ENCODE results near the gene COL23A1.

COL23A1 gene

DNA sequence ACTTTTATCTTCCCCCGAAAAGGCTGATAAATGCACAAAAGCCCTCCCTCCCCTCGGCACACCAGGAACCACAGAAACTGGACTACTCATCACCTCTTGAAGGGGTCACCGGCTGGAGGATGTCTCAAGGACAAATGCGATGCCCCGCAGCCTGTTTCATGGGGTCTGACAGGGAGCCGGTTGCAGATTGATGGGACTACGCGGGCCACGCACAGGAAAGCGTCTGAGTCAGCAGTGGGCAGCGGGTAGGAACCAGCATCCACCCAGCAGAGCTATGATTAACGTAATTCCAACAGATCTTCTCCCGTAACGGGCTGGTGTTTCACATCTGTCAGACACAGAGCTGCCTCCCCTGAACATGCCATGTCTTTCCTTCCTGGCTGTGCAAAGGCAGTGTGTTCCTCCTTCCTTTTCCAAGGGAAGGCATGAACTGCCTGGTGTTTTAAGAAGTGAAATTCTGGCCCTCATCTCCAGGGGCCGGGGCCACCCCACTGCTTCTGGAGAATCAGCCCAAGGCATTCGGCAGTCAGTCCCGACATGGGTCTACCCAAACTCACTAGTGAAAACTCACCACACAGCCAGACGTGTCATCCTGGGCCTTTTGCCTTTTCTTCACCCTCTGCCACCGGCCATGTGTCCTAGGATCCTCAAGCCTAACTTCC lies 213.1 kb downstream of the COL23A1 start:
- no peaks in the 10 kb centered on the region for H3K79me2 ChIP-seq (ENCODE audit: low read length)
- H3K27ac ChIP-seq (ENCODE audit: low read length) = no peak overlapping the region
- no peaks in the 10 kb centered on the region for H3F3A ChIP-seq (ENCODE audit: insufficient read depth, low read length)
- no peak overlapping the region for H3K4me2 ChIP-seq (ENCODE audit: low read depth, low read length)
- H3K4me1 ChIP-seq (ENCODE audit: low read length) = no peaks in the 10 kb centered on the region
- H3K9ac ChIP-seq (ENCODE audit: low read length) = no peak overlapping the region
- H3K9me2 ChIP-seq (replicated peaks; ENCODE audit: insufficient read depth, low read length) = no peaks in the 10 kb centered on the region
- H3K27me3 ChIP-seq (replicated peaks; ENCODE audit: insufficient read depth, low read length) = peaks cover 55% of the 10 kb centered on the region
- TF ChIP-seq CTCF (IDR thresholded peaks at IDR 0.05; ENCODE audit: low read length) (no peak), EZH2phosphoT487 (IDR thresholded peaks at IDR 0.05; ENCODE audit: low read length) (no peak), EZH2 (optimal IDR thresholded peaks at IDR 0.05; ENCODE audit: low read depth, low read length) (no peak)
- H3K9me3 ChIP-seq (replicated peaks; ENCODE audit: insufficient read depth, low read length) = no peaks in the 10 kb centered on the region
- DNase-seq = no peak
- no peaks in the 10 kb centered on the region for H4K20me1 ChIP-seq (ENCODE audit: insufficient read depth, low read length)
- H2AFZ ChIP-seq (ENCODE audit: low read length) = no peak overlapping the region
- H3K36me3 ChIP-seq (replicated peaks; ENCODE audit: insufficient read depth, low read length) = no peaks in the 10 kb centered on the region
- no peak overlapping the region for H3K4me3 ChIP-seq (ENCODE audit: low read length)

DNA sequence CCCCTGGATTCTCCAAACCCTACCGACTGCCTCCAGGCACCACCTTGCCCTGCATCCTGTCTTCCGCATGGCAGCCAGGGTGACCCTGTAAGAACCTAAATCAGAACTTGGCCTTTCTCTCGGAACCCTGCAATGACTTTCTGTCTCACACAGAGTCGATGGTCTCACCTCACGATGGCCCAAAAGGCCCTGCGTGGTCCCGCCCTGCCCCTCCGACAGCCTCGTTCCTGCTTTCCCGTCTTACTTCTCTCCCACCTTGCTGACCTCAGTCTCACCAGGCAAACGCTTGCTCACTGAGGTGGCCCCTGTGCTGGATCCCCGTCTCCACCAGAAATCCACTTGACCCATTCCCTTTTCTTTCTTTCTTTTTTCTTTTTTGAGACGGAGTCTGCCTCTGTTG lies 214.8 kb downstream of the COL23A1 start:
- Histone ChIP-seq H3K4me3 (ENCODE audit: low read length) (no peak overlapping the region), H4K20me1 (ENCODE audit: insufficient read depth, low read length) (no peaks in the 10 kb centered on the region), H3F3A (ENCODE audit: insufficient read depth, low read length) (no peaks in the 10 kb centered on the region), H3K9me2 (replicated peaks; ENCODE audit: insufficient read depth, low read length) (no peaks in the 10 kb centered on the region), H3K36me3 (replicated peaks; ENCODE audit: insufficient read depth, low read length) (no peaks in the 10 kb centered on the region), H3K4me2 (ENCODE audit: low read depth, low read length) (no peak overlapping the region), H3K27ac (ENCODE audit: low read length) (no peak overlapping the region), H3K79me2 (ENCODE audit: low read length) (no peaks in the 10 kb centered on the region), H3K27me3 (replicated peaks; ENCODE audit: insufficient read depth, low read length) (peaks cover 59% of the 10 kb centered on the region), H3K9me3 (replicated peaks; ENCODE audit: insufficient read depth, low read length) (no peaks in the 10 kb centered on the region), H3K4me1 (ENCODE audit: low read length) (no peaks in the 10 kb centered on the region), H3K9ac (ENCODE audit: low read length) (no peak overlapping the region), H2AFZ (ENCODE audit: low read length) (no peak overlapping the region)
- TF ChIP-seq CTCF (IDR thresholded peaks at IDR 0.05; ENCODE audit: low read length) (no peak), EZH2 (optimal IDR thresholded peaks at IDR 0.05; ENCODE audit: low read depth, low read length) (no peak), EZH2phosphoT487 (IDR thresholded peaks at IDR 0.05; ENCODE audit: low read length) (no peak)
- no peak for DNase-seq

GRCh38 chr5:178373711-178374110 lies 216.5 kb downstream of the COL23A1 start:
- Histone ChIP-seq H3K79me2 (ENCODE audit: low read length) (no peaks in the 10 kb centered on the region), H3K4me3 (ENCODE audit: low read length) (no peak overlapping the region), H3K36me3 (replicated peaks; ENCODE audit: insufficient read depth, low read length) (no peaks in the 10 kb centered on the region), H3K27me3 (replicated peaks; ENCODE audit: insufficient read depth, low read length) (peaks cover 62% of the 10 kb centered on the region), H3K4me1 (ENCODE audit: low read length) (no peaks in the 10 kb centered on the region), H3F3A (ENCODE audit: insufficient read depth, low read length) (no peaks in the 10 kb centered on the region), H3K9me3 (replicated peaks; ENCODE audit: insufficient read depth, low read length) (no peaks in the 10 kb centered on the region), H4K20me1 (ENCODE audit: insufficient read depth, low read length) (no peaks in the 10 kb centered on the region), H2AFZ (ENCODE audit: low read length) (no peak overlapping the region), H3K9ac (ENCODE audit: low read length) (no peak overlapping the region), H3K27ac (ENCODE audit: low read length) (no peak overlapping the region), H3K4me2 (ENCODE audit: low read depth, low read length) (no peak overlapping the region), H3K9me2 (replicated peaks; ENCODE audit: insufficient read depth, low read length) (no peaks in the 10 kb centered on the region)
- TF ChIP-seq CTCF (IDR thresholded peaks at IDR 0.05; ENCODE audit: low read length) (no peak), EZH2 (optimal IDR thresholded peaks at IDR 0.05; ENCODE audit: low read depth, low read length) (no peak), EZH2phosphoT487 (IDR thresholded peaks at IDR 0.05; ENCODE audit: low read length) (no peak)
- no peak for DNase-seq

All from MM.1S (cell line).